Gastrocnemius medialis (tissue), 4 donors: ENCODE measurements around the gene ARID5B.

Source experiments
- CTCF ChIP-seq, 5 experiments: fragments of 450-650 bp in 3 of 5; fragments of 200-600 bp in 2 of 5; sonication (generic) in 2 of 5; IDR thresholded peaks in 4 of 5; conservative IDR thresholded peaks in 1 of 5; 1 replicate in 4 of 5; 2 replicates in 1 of 5; pipeline ENCODE4 v1.5.1; 2016 to 2019; ENCODE audit warnings: antibody characterized with exemption in 5 of 5, mild to moderate bottlenecking in 3 of 5, moderate library complexity in 3 of 5
- POLR2A ChIP-seq, 2 donors: fragments of 450-650 bp; IDR thresholded peaks; one replicate each; pipeline ENCODE4 v1.6.1; 2017; ENCODE audit warnings: antibody characterized with exemption in 2 of 2, mild to moderate bottlenecking in 2 of 2, moderate library complexity in 2 of 2

DNA sequence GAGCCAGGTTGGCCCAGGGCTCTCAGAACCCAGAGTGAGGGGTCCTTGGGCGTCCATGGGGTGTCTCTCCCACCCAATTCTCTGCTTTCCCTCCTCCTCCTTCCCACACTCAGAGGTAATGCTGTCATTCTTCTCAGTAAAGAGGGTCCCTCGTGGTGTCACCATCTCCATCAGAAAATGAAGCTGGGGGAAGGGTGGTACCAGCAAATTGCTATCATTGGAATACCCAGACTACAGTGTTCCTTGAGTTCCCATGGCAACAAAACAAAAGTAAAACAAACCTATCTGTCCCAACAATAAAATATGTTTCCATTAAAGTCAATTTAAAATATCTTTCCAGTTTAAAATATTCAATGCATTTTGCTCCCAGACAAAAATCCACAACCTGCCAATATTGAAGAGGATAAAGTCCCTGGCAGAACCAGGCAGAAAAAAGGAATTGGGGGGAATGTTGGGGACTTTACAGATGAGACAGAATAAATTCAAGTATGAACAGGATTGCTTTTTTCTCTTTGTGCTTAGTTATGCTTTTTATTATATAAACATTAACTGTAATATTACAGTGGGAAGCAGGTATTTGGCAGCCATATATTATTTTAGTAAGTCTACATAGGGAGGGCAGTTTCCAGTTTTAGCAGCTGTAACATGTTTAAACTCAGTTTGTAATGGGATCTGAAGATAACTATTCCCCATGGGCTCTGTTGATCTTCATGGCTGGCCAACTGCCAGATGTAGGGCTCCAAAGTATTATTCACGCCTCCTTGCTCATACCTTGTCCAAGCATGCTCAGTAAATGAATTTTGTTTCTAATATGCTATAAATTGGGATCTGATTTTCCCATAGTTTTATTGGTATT, 182.1 kb downstream of the ARID5B start:
- no peak for TF ChIP-seq CTCF (IDR thresholded peaks at IDR 0.05 in 4 of 5, conservative IDR thresholded peaks at IDR 0.05 in 1 of 5)
- TF ChIP-seq POLR2A (IDR thresholded peaks at IDR 0.05) = no peak
